Neural progenitor cell (in vitro differentiated cells): ENCODE results near the gene PDE11A. TPM values are rescaled to one million over a fixed set of nuclear protein-coding genes. Genes with fewer than 3 reads are reported as not detected.

ENCODE experiments used
- DNase-seq: peaks from one replicate; pipeline ENCODE4 v3.0.0-alpha.2; 2016; ENCODE audit warnings: low spot score
- H2AFZ ChIP-seq: fragments of 200-600 bp; sonication (generic); replicated peaks from 2 replicates; pipeline ENCODE4 v1.6.1; 2016; ENCODE audit warnings: antibody characterized with exemption
- H3F3A ChIP-seq: fragments of 200-600 bp; sonication (generic); 2 replicates; pipeline ENCODE4 v1.6.1; 2016; ENCODE audit warnings: antibody characterized with exemption, low read depth
- H3K27ac ChIP-seq: fragments of 200-600 bp; sonication (generic); 2 replicates; pipeline ENCODE4 v1.5.1; 2016; ENCODE audit warnings: mild to moderate bottlenecking
- H3K27me3 ChIP-seq: fragments of 200-600 bp; sonication (generic); 2 replicates; pipeline ENCODE4 v1.6.1; 2016; ENCODE audit warnings: mild to moderate bottlenecking, moderate library complexity
- H3K36me3 ChIP-seq: fragments of 200-600 bp; sonication (generic); 2 replicates; pipeline ENCODE4 v1.5.1; 2016
- H3K4me1 ChIP-seq: fragments of 200-600 bp; sonication (generic); 2 replicates; pipeline ENCODE4 v1.6.1; 2016; ENCODE audit warnings: mixed run types
- H3K4me2 ChIP-seq: fragments of 200-600 bp; sonication (generic); 2 replicates; pipeline ENCODE4 v1.6.1; 2016
- H3K4me3 ChIP-seq: fragments of 200-600 bp; sonication (generic); 2 replicates; pipeline ENCODE4 v1.5.1; 2016
- H3K79me2 ChIP-seq: fragments of 200-600 bp; sonication (generic); 2 replicates; pipeline ENCODE4 v1.6.1; 2016; ENCODE audit warnings: low read depth
- H3K9ac ChIP-seq: fragments of 200-600 bp; sonication (generic); 2 replicates; pipeline ENCODE4 v1.6.1; 2016
- H3K9me3 ChIP-seq: fragments of 200-600 bp; sonication (generic); 2 replicates; pipeline ENCODE4 v1.5.1; 2016; ENCODE audit warnings: low read depth
- H4K20me1 ChIP-seq: fragments of 200-600 bp; sonication (generic); 2 replicates; pipeline ENCODE4 v1.6.1; 2016; ENCODE audit warnings: low read depth
- H3K27ac Mint-ChIP-seq: 3 replicates; pipeline ENCODE4 v1.8.0; 2021; ENCODE audit warnings: mixed read lengths
- H3K27me3 Mint-ChIP-seq: 2 replicates; pipeline ENCODE4 v1.8.0; 2022; ENCODE audit warnings: low read depth, mild to moderate bottlenecking, inconsistent platforms, moderate library complexity, mixed read lengths; ENCODE audit not compliant: insufficient read depth
- H3K36me3 Mint-ChIP-seq: 3 replicates; pipeline ENCODE4 v1.8.0; 2021; ENCODE audit warnings: mixed read lengths
- H3K4me1 Mint-ChIP-seq: 3 replicates; pipeline ENCODE4 v1.8.0; 2021; ENCODE audit warnings: mixed read lengths
- H3K4me3 Mint-ChIP-seq: 3 replicates; pipeline ENCODE4 v1.8.0; 2021; ENCODE audit warnings: mild to moderate bottlenecking, moderate library complexity, mixed read lengths
- H3K9me3 Mint-ChIP-seq: 3 replicates; pipeline ENCODE4 v1.8.0; 2020; ENCODE audit warnings: mixed read lengths
- EZH2 ChIP-seq: fragments of 200-600 bp; sonication (generic); IDR thresholded peaks from 2 replicates; pipeline ENCODE4 v1.6.1; 2017; ENCODE audit warnings: antibody characterized with exemption, mild to moderate bottlenecking, moderate library complexity
- EZH2phosphoT487 ChIP-seq: fragments of 200-600 bp; sonication (generic); IDR thresholded peaks from 2 replicates; pipeline ENCODE4 v1.6.1; 2017; ENCODE audit warnings: antibody characterized with exemption
- total RNA-seq: library from RNA; depleted of rRNA; stranded (reverse); fragments of >200 nt; gene quantifications from 2 replicates; pipeline ENCODE4 v1.2.3, GENCODE V29; 2015; ENCODE audit warnings: low replicate concordance
- TF ChIP-seq, protein P1 (sequence below): fragments of 200-600 bp; sonication (generic); IDR thresholded peaks from 2 replicates; pipeline ENCODE4 v1.5.1; 2017; ENCODE audit warnings: antibody characterized with exemption, mild to moderate bottlenecking

Gene PDE11A
- total RNA-seq, 1 donor from 2014 or later, result 0.13 TPM

DNA sequence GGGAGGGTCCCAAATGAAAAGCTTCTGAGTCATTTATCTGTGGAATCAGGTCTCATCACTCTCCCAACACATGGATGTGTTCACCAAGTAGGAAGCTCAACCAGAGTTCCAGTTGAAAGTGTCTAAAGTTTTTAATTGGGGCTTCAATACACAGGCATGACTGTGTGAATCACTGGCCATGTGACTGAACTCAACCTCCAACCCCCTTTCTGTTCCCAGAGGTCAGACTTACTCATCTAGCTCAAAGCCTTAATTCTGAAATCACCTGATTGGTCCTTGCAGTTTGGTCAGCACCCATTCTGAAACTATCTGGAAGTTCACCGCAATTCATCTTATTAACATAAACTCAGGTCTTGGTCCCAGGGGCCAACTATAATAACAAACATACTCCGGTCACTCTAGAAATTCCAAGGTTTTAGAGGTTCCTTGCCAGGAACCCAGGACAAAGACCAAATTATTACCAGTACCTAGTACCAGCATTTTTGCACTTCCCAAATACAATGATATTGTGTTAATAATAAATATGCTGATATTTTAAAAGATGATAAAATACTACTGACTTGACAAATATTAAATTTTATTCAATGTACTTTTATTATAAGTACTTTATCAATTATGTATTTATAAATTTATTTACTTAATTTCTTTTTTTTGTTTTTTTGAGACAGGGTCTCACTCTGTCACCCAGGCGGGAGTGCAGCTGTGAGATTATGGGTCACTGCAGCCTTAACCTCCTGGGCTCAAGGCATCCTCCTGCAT, 28.9 kb upstream of the PDE11A start:
- Histone ChIP-seq H3K4me2 (no peak overlapping the region), H3K4me1 (no peaks in the 10 kb centered on the region), H3K9me3 (no peaks in the 10 kb centered on the region), H3K4me3 (no peak overlapping the region), H3F3A (no peaks in the 10 kb centered on the region), H3K36me3 (no peaks in the 10 kb centered on the region), H3K79me2 (no peaks in the 10 kb centered on the region), H2AFZ (peak overlapping the region; percentile 46), H4K20me1 (no peaks in the 10 kb centered on the region), H3K27me3 (no peaks in the 10 kb centered on the region), H3K27ac (no peak overlapping the region), H3K9ac (no peak overlapping the region)
- TF ChIP-seq EZH2 (no peak), EZH2phosphoT487 (no peak)
- TF ChIP-seq, protein P1, sequence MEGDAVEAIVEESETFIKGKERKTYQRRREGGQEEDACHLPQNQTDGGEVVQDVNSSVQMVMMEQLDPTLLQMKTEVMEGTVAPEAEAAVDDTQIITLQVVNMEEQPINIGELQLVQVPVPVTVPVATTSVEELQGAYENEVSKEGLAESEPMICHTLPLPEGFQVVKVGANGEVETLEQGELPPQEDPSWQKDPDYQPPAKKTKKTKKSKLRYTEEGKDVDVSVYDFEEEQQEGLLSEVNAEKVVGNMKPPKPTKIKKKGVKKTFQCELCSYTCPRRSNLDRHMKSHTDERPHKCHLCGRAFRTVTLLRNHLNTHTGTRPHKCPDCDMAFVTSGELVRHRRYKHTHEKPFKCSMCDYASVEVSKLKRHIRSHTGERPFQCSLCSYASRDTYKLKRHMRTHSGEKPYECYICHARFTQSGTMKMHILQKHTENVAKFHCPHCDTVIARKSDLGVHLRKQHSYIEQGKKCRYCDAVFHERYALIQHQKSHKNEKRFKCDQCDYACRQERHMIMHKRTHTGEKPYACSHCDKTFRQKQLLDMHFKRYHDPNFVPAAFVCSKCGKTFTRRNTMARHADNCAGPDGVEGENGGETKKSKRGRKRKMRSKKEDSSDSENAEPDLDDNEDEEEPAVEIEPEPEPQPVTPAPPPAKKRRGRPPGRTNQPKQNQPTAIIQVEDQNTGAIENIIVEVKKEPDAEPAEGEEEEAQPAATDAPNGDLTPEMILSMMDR, result no peak
- DNase-seq, result no peak
- Mint-ChIP-seq H3K4me3 (no peak overlapping the region), H3K27ac (no peak overlapping the region), H3K36me3 (no peaks in the 10 kb centered on the region), H3K27me3 (no peaks in the 10 kb centered on the region), H3K9me3 (peaks cover under 1% of the 10 kb centered on the region), H3K4me1 (peaks cover 4% of the 10 kb centered on the region)

DNA sequence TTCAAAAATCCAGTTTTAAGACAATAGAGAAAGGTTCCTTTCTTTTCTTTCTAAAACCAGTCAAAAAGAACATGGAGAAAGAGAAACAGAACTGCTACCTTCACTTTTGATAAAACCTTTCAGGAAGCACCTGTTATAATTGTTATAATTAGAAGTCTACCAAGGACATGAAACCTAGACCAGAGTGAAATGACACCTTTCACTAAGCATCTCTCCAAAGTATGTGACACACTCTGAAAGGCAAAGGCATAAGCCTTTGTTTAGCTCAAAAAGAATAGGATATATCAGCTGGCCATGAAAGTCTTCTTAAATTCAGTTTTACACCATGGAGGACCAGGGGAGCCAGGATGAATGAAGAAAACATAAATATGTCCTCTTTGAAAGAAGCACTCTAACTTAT, 20.9 kb upstream of the PDE11A start:
- Histone ChIP-seq H3K27ac (no peak overlapping the region), H3K4me1 (no peaks in the 10 kb centered on the region), H3K4me3 (no peak overlapping the region), H3K9me3 (no peaks in the 10 kb centered on the region), H3K36me3 (no peaks in the 10 kb centered on the region), H2AFZ (no peak overlapping the region), H3K79me2 (no peaks in the 10 kb centered on the region), H3K9ac (no peak overlapping the region), H3F3A (no peaks in the 10 kb centered on the region), H4K20me1 (no peaks in the 10 kb centered on the region), H3K4me2 (no peak overlapping the region), H3K27me3 (no peaks in the 10 kb centered on the region)
- Mint-ChIP-seq H3K27me3 (peaks cover 3% of the 10 kb centered on the region), H3K27ac (no peak overlapping the region), H3K4me3 (no peak overlapping the region), H3K9me3 (peaks cover 6% of the 10 kb centered on the region), H3K4me1 (no peaks in the 10 kb centered on the region), H3K36me3 (no peaks in the 10 kb centered on the region)
- DNase-seq, result no peak
- TF ChIP-seq, protein P1, result no peak
- TF ChIP-seq EZH2 (no peak), EZH2phosphoT487 (no peak)

DNA sequence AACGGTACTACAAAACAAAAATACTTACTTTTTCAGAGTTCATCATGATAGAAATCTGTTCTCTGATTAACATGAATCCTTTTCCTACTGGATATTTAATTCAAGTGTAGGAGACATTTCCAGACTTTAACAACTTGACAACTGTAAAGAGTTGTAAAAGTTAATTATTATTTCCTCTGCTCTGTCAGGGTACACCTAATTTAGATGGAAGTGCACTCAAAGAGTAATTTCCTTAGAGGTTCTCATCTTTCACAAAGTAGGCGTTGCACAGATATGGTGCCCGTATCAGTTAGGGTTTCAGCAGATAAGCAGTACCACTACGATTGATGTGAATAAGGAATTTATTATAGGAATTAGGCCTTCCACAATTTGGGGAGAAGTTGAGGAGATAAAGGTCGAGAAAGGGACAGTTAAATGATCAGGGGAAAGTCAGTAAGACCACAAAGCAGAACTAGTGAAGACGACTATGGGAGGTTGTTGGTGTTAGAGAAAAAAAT, 16.2 kb upstream of the PDE11A start:
- no peak overlapping the region for H3K4me3 ChIP-seq
- H3K27ac ChIP-seq, result no peak overlapping the region
- TF ChIP-seq EZH2, result no peak
- TF ChIP-seq EZH2phosphoT487, result no peak
- TF ChIP-seq, protein P1, result no peak
- H3K4me1 ChIP-seq, result no peaks in the 10 kb centered on the region
- no peak overlapping the region for H2AFZ ChIP-seq
- Mint-ChIP-seq H3K36me3 (no peaks in the 10 kb centered on the region), H3K27me3 (no peaks in the 10 kb centered on the region), H3K27ac (no peak overlapping the region), H3K9me3 (no peaks in the 10 kb centered on the region), H3K4me1 (no peaks in the 10 kb centered on the region), H3K4me3 (no peak overlapping the region)
- H3F3A ChIP-seq, result no peaks in the 10 kb centered on the region
- H3K79me2 ChIP-seq, result no peaks in the 10 kb centered on the region
- no peaks in the 10 kb centered on the region for H3K9me3 ChIP-seq
- H3K4me2 ChIP-seq, result no peak overlapping the region
- no peaks in the 10 kb centered on the region for H3K27me3 ChIP-seq
- no peaks in the 10 kb centered on the region for H3K36me3 ChIP-seq
- H3K9ac ChIP-seq, result no peak overlapping the region
- no peak for DNase-seq
- H4K20me1 ChIP-seq, result no peaks in the 10 kb centered on the region
